Neuronal stem cell (in vitro differentiated cells): ENCODE data around the gene ZBTB7C.

ENCODE experiments used
- DNase-seq: peaks from one replicate; pipeline ENCODE4 v3.0.0-alpha.2; 2013; ENCODE audit warnings: low spot score
- H2AFZ ChIP-seq: one replicate; pipeline ENCODE4 v1.6.1; 2013; ENCODE audit warnings: mild to moderate bottlenecking, low read length, inconsistent platforms
- H2AK5ac ChIP-seq: 2 replicates; pipeline ENCODE4 v1.6.1; 2013; ENCODE audit warnings: low read depth, mild to moderate bottlenecking, inconsistent platforms, low read length, moderate library complexity, mixed read lengths
- H2BK120ac ChIP-seq: 2 replicates; pipeline ENCODE4 v1.6.1; 2013; ENCODE audit warnings: low read depth, mild to moderate bottlenecking, inconsistent platforms, low read length, moderate library complexity, mixed read lengths
- H2BK12ac ChIP-seq: one replicate; pipeline ENCODE4 v1.6.1; 2013; ENCODE audit warnings: low read length, inconsistent platforms
- H2BK15ac ChIP-seq: 2 replicates; pipeline ENCODE4 v1.6.1; 2013; ENCODE audit warnings: mild to moderate bottlenecking, low read length, inconsistent platforms, mixed read lengths
- H2BK5ac ChIP-seq: one replicate; pipeline ENCODE4 v1.6.1; 2013; ENCODE audit warnings: inconsistent platforms, mild to moderate bottlenecking, low read length, moderate library complexity
- H3K14ac ChIP-seq: one replicate; pipeline ENCODE4 v1.6.1; 2013; ENCODE audit warnings: low read length, inconsistent platforms
- H3K18ac ChIP-seq: 2 replicates; pipeline ENCODE4 v1.6.1; 2013; ENCODE audit warnings: low read length, inconsistent platforms
- H3K23ac ChIP-seq: 2 replicates; pipeline ENCODE4 v1.6.1; 2013; ENCODE audit warnings: low read depth, mild to moderate bottlenecking, mixed read lengths, low read length, inconsistent platforms; ENCODE audit not compliant: poor library complexity
- H3K27ac ChIP-seq: replicated peaks from 3 replicates; pipeline ENCODE4 v1.5.1; 2013; ENCODE audit warnings: low read length, inconsistent platforms
- H3K27me3 ChIP-seq, 3 experiments: 2 replicates each; pipeline ENCODE4 v1.6.1; 2013; ENCODE audit warnings: low read length in 3 of 3, mild to moderate bottlenecking in 2 of 3, inconsistent platforms in 1 of 3, low read depth in 1 of 3, mixed read lengths in 1 of 3, moderate library complexity in 1 of 3; ENCODE audit not compliant: control insufficient read depth in 3 of 3, insufficient read depth in 3 of 3
- H3K36me3 ChIP-seq, 2 donors: replicated peaks in 1 of 2; 2 replicates each; pipeline ENCODE4 v1.6.1; 2013; ENCODE audit warnings: low read length in 2 of 2; ENCODE audit not compliant: control insufficient read depth in 2 of 2, insufficient read depth in 2 of 2
- H3K4ac ChIP-seq: 2 replicates; pipeline ENCODE4 v1.6.1; 2013; ENCODE audit warnings: inconsistent platforms, mild to moderate bottlenecking, low read length, moderate library complexity
- H3K4me1 ChIP-seq, 2 donors: 1 replicate in 1 of 2; 2 replicates in 1 of 2; pipeline ENCODE4 v1.6.1; 2013; ENCODE audit warnings: low read length in 2 of 2, low read depth in 1 of 2; ENCODE audit not compliant: control insufficient read depth in 2 of 2, insufficient read depth in 1 of 2
- H3K4me2 ChIP-seq: one replicate; pipeline ENCODE4 v1.6.1; 2013; ENCODE audit warnings: mild to moderate bottlenecking, low read length, inconsistent platforms; ENCODE audit not compliant: insufficient read depth, poor library complexity, severe bottlenecking
- H3K4me3 ChIP-seq, 2 donors: 2 replicates each; pipeline ENCODE4 v1.5.1; 2013; ENCODE audit warnings: low read length in 2 of 2, mild to moderate bottlenecking in 2 of 2, inconsistent platforms in 1 of 2, moderate library complexity in 1 of 2
- H3K79me1 ChIP-seq: one replicate; pipeline ENCODE4 v1.6.1; 2013; ENCODE audit warnings: low read depth, mild to moderate bottlenecking, inconsistent platforms, low read length, moderate library complexity
- H3K9ac ChIP-seq: one replicate; pipeline ENCODE4 v1.6.1; 2013; ENCODE audit warnings: mild to moderate bottlenecking, low read depth, low read length, inconsistent platforms; ENCODE audit not compliant: poor library complexity
- H3K9me3 ChIP-seq, 2 donors: replicated peaks in 1 of 2; 2 replicates each; pipeline versions ENCODE3 to v1.6.1; 2013; ENCODE audit warnings: low read length in 2 of 2, mild to moderate bottlenecking in 2 of 2, inconsistent platforms in 1 of 2, low read depth in 1 of 2, mixed read lengths in 1 of 2, moderate library complexity in 1 of 2; ENCODE audit not compliant: control insufficient read depth in 2 of 2, insufficient read depth in 1 of 2
- H4K8ac ChIP-seq: one replicate; pipeline ENCODE4 v1.6.1; 2013; ENCODE audit warnings: low read depth, mild to moderate bottlenecking, inconsistent platforms, low read length, moderate library complexity
- H4K91ac ChIP-seq: one replicate; pipeline ENCODE4 v1.6.1; 2013; ENCODE audit warnings: low read length, low read depth, mild to moderate bottlenecking, inconsistent platforms; ENCODE audit not compliant: poor library complexity
- WGBS, 2 donors: extraction: QIAGEN DNeasy Blood & Tissue Kit; methylation state at CpG; one replicate each; pipeline ENCODE4 v1.1.7; 2013; ENCODE audit warnings: missing lambda C conversion rate in 2 of 2, mixed read lengths in 1 of 2; ENCODE audit not compliant: insufficient read length in 2 of 2, insufficient replicate concordance in 1 of 2; ENCODE audit errors: extremely low coverage in 2 of 2; 5-methylcytosine and 5-hydroxymethylcytosine counted together

Gene ZBTB7C

DNA sequence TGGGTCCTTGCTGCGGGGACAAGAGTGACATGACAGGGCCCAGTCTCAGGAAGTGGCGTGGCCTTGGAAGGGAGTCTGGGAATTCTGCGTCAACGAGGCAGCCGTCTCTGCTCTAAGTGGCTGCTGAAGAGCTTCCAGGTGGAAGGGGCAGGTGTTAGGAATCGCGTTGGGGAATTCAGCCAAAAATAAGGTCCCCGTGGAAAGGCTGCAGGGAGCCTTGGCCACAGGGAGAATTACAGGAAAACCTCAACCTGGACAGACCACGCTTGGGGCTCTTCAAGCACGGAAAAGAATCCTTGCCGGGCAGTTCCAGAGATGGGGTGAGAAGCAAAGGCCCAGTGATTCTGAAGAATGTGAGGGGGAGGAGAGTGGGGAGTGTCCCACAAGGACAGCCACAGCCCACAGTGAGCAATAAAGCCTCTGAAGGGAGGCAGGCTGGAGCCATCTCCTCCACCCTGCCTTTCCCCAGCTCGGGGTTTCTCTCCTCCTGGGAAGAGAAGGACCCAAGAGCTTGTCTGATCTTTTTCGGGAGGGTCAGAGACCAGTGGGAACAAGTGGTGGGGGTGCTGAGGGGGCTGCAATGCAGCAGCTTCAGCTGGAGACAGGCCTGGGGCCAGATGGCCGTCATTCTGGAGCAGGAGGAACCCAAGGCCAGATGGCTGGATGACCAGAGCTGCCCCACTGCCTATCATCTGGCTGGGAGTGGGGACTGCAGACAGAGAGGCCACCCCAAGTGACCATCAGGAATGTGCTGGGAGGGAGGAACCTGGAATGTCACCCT lies 372.4 kb downstream of the ZBTB7C start:
- H3K4me2 ChIP-seq = no peak overlapping the region
- peaks cover 0 to 5% of the 10 kb centered on the region in 2 donors for H3K4me1 ChIP-seq
- no peak overlapping the region for H4K91ac ChIP-seq
- no peak overlapping the region for H4K8ac ChIP-seq
- no CpG with 5 or more reads among the region's 14 CpGs for WGBS, 2 donors
- no peak overlapping the region for H3K27ac ChIP-seq
- no peak for DNase-seq
- H3K9me3 ChIP-seq = no peaks in the 10 kb centered on the region
- H2BK12ac ChIP-seq = no peak overlapping the region
- H3K14ac ChIP-seq = no peak overlapping the region
- no peak overlapping the region for H2AFZ ChIP-seq
- H3K4me3 ChIP-seq = no peak overlapping the region
- H3K23ac ChIP-seq = no peak overlapping the region
- peak overlapping the region; percentile 1 for H3K18ac ChIP-seq
- H2BK15ac ChIP-seq = no peak overlapping the region
- no peak overlapping the region for H2BK120ac ChIP-seq
- peaks cover 0 to 4% (median 0%) of the 10 kb centered on the region in 3 experiments for H3K27me3 ChIP-seq
- no peak overlapping the region for H2AK5ac ChIP-seq
- H3K4ac ChIP-seq = no peak overlapping the region
- H3K9ac ChIP-seq = no peak overlapping the region
- no peaks in the 10 kb centered on the region for H3K79me1 ChIP-seq
- H2BK5ac ChIP-seq = peak overlapping the region; percentile 20
- H3K36me3 ChIP-seq = no peaks in the 10 kb centered on the region

DNA sequence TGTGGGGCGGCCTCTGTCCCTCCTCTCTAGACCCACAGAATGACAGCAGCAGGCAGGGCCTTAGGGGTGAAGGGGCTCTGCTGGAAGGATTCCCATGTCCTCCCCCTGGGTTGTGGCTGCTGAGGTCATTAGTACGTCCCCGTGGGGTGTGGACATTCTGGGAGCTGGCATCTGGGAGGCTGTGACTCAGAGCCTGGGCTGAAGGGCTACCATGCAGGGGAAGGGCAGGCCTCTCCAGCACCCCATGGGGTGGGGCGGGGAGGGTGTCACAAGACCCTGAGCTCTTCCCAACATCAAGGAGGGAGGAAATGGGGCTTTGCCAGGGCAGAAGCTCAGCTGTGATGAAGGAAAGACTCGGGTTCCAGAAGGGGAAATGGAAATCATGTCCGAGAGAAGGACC lies 373.0 kb downstream of the ZBTB7C start:
- Histone ChIP-seq H2AFZ (no peak overlapping the region), H3K9me3 (no peaks in the 10 kb centered on the region), H2BK120ac (peak overlapping the region; percentile 18), H2BK15ac (no peak overlapping the region), H3K27ac (no peak overlapping the region), H3K79me1 (no peaks in the 10 kb centered on the region), H3K4me1 (peaks cover 0 to 7% of the 10 kb centered on the region in 2 donors), H3K4me3 (no peak overlapping the region), H3K36me3 (no peaks in the 10 kb centered on the region), H3K9ac (no peak overlapping the region), H2BK5ac (no peak overlapping the region), H4K91ac (peak overlapping the region; percentile 16), H3K4ac (no peak overlapping the region), H3K18ac (no peak overlapping the region), H4K8ac (no peak overlapping the region), H3K14ac (no peak overlapping the region), H3K23ac (no peak overlapping the region), H3K27me3 (peaks cover 0 to 4% (median 0%) of the 10 kb centered on the region in 3 experiments), H2AK5ac (no peak overlapping the region), H3K4me2 (no peak overlapping the region), H2BK12ac (no peak overlapping the region)
- no peak for DNase-seq
- WGBS, 2 donors = no CpG with 5 or more reads among the region's 6 CpGs

DNA sequence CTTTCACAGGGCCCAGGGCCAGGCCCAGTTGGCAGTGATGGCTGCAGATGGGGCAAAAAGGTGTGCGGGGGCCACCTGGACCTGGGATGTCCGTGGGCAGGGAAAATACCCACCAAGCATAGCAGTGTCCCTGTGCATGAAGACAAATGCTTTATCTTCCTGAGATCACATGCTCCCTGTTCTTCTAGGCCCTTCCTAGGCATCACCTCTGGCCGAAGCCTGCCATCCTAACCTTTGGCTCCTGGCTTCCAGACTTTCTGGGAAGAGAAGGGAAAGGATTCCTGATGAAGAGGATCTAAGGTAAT lies 373.7 kb downstream of the ZBTB7C start:
- Histone ChIP-seq H3K4ac (no peak overlapping the region), H3K4me2 (no peak overlapping the region), H3K23ac (no peak overlapping the region), H4K91ac (no peak overlapping the region), H3K27me3 (peaks cover 0 to 4% (median 0%) of the 10 kb centered on the region in 3 experiments), H2BK15ac (no peak overlapping the region), H3K9me3 (no peaks in the 10 kb centered on the region), H3K79me1 (no peaks in the 10 kb centered on the region), H3K14ac (peak overlapping the region; percentile 57), H3K9ac (no peak overlapping the region), H4K8ac (no peak overlapping the region), H2BK120ac (peak overlapping the region; percentile 18), H3K27ac (no peak overlapping the region), H3K36me3 (no peaks in the 10 kb centered on the region), H2AFZ (no peak overlapping the region), H3K18ac (no peak overlapping the region), H2AK5ac (no peak overlapping the region), H3K4me3 (no peak overlapping the region), H2BK12ac (no peak overlapping the region), H3K4me1 (peaks cover 0 to 8% of the 10 kb centered on the region in 2 donors), H2BK5ac (no peak overlapping the region)
- DNase-seq = no peak
- WGBS, 2 donors = no CpG with 5 or more reads among the region's 3 CpGs

DNA sequence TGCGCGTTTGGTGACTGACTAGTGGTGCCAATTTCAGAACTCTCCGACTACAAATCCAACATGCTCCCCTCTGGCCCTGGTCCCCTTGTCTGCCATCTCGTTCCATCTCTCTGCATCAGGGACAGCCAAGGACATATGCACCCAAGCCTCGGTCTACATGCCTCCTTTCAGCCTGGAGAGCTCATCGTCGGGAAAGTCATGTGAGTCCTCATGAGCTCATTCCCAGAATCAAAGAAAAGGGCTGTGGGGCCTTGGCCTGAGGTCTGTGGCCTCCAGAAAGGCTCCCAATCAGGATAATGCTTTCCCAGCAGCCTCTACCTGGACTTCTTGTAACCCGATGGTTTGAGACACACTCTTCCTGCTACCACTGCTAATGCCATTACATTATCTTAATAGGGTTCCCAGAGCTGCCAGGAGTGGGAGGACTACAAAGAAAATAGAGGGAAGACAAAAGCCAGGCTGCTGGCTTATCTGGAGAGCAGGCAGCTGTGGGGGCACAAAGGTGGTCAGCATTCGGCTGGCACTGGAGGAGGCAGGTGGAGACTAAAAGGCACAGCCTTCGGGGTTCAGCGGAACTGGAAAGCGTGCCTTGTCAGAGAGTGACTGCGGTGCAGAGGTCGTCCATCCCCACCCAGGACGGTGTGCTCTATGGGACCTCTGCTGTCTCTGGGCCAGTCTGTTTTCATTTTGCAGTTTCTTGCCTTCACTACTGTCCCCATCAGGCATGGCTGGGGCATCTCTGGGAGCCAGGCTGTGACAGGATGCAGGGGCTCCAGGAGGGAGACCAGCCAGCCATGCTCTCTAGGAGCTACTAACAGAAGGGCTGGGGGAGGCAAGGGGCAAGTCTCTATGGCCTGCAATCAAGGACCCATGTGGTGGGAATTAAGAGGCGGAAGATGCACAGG lies 374.3 kb downstream of the ZBTB7C start:
- Histone ChIP-seq H4K91ac (no peak overlapping the region), H2AK5ac (no peak overlapping the region), H3K36me3 (no peaks in the 10 kb centered on the region), H4K8ac (no peak overlapping the region), H3K4me1 (peaks cover 0 to 8% of the 10 kb centered on the region in 2 donors), H2BK120ac (no peak overlapping the region), H3K9ac (no peak overlapping the region), H3K9me3 (no peaks in the 10 kb centered on the region), H3K14ac (peak overlapping the region; percentile 57), H3K4ac (no peak overlapping the region), H3K18ac (peak overlapping the region; percentile 4), H2BK12ac (no peak overlapping the region), H3K4me2 (no peak overlapping the region), H3K27ac (no peak overlapping the region), H3K4me3 (no peak overlapping the region), H3K79me1 (no peaks in the 10 kb centered on the region), H3K23ac (no peak overlapping the region), H2AFZ (no peak overlapping the region), H3K27me3 (peaks cover 0 to 4% (median 0%) of the 10 kb centered on the region in 3 experiments), H2BK15ac (no peak overlapping the region), H2BK5ac (no peak overlapping the region)
- no peak for DNase-seq
- WGBS, 2 donors = no CpG with 5 or more reads among the region's 16 CpGs
